Transverse colon (tissue), 3 donors: ENCODE results near the gene SNRNP48.

Experiments used
- EP300 ChIP-seq: sonication (generic); formaldehyde crosslinking; IDR thresholded peaks from one replicate; pipeline ENCODE4 v1.6.1; 2017; ENCODE audit warnings: antibody characterized with exemption, low read depth
- POLR2A ChIP-seq: fragments of 450-650 bp; IDR thresholded peaks from one replicate; pipeline ENCODE4 v1.6.1; 2016; ENCODE audit warnings: antibody characterized with exemption, mild to moderate bottlenecking, moderate library complexity
- TF ChIP-seq, protein P1 (sequence below), 5 experiments: fragments of 200-600 bp in 3 of 5; fragments of 450-650 bp in 2 of 5; sonication (generic) in 3 of 5; IDR thresholded peaks; 1 replicate in 2 of 5; 2 replicates in 3 of 5; pipeline ENCODE4 v1.5.1; 2016 to 2017; ENCODE audit warnings: antibody characterized with exemption in 5 of 5, inconsistent platforms in 3 of 5, mild to moderate bottlenecking in 2 of 5, moderate library complexity in 1 of 5

GRCh38 chr6:7637533-7637932 is 47.5 kb downstream of the SNRNP48 start:
- TF ChIP-seq, protein P1, sequence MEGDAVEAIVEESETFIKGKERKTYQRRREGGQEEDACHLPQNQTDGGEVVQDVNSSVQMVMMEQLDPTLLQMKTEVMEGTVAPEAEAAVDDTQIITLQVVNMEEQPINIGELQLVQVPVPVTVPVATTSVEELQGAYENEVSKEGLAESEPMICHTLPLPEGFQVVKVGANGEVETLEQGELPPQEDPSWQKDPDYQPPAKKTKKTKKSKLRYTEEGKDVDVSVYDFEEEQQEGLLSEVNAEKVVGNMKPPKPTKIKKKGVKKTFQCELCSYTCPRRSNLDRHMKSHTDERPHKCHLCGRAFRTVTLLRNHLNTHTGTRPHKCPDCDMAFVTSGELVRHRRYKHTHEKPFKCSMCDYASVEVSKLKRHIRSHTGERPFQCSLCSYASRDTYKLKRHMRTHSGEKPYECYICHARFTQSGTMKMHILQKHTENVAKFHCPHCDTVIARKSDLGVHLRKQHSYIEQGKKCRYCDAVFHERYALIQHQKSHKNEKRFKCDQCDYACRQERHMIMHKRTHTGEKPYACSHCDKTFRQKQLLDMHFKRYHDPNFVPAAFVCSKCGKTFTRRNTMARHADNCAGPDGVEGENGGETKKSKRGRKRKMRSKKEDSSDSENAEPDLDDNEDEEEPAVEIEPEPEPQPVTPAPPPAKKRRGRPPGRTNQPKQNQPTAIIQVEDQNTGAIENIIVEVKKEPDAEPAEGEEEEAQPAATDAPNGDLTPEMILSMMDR (IDR thresholded peaks at IDR 0.05): no peak
- no peak for TF ChIP-seq POLR2A
- no peak for TF ChIP-seq EP300
